Adrenal gland (tissue), 12 donors: ENCODE results near the gene MRPS2. TPM values are rescaled to one million over a fixed set of nuclear protein-coding genes. Genes with fewer than 3 reads are reported as not detected.

ENCODE experiments used
- DNase-seq, 7 donors: peaks; one replicate each; pipeline ENCODE4 v3.0.0-alpha.2; 2019 to 2020
- H3K27ac ChIP-seq, 5 donors: fragments of 200-600 bp; sonication (generic) in 4 of 5; 1 replicate in 3 of 5; 2 replicates in 2 of 5; pipeline versions ENCODE4 v1.5.1 to v1.8.0; 2016 to 2020; ENCODE audit warnings: mild to moderate bottlenecking in 1 of 5
- H3K27me3 ChIP-seq: fragments of 200-600 bp; 2 replicates; pipeline ENCODE4 v1.8.0; 2021
- H3K36me3 ChIP-seq, 2 donors: fragments of 200-600 bp; replicated peaks in 1 of 2; 1 replicate in 1 of 2; 2 replicates in 1 of 2; pipeline versions ENCODE4 v1.5.1 to v1.8.0; 2018 to 2022
- H3K4me1 ChIP-seq, 2 donors: fragments of 200-600 bp; replicated peaks in 1 of 2; 1 replicate in 1 of 2; 2 replicates in 1 of 2; pipeline versions ENCODE4 v1.5.1 to v1.8.0; 2018 to 2021
- H3K4me3 ChIP-seq, 4 donors: fragments of 200-600 bp; sonication (generic) in 3 of 4; one replicate each; pipeline ENCODE4 v1.5.1; 2016 to 2018
- H3K9me3 ChIP-seq, 3 donors: fragments of 200-600 bp; sonication (generic) in 1 of 3; replicated peaks in 1 of 3; 1 replicate in 2 of 3; 2 replicates in 1 of 3; pipeline versions ENCODE4 v1.5.1 to v1.8.0; 2016 to 2021
- CTCF ChIP-seq, 6 experiments: fragments of 450-650 bp in 4 of 6; fragments of 200-600 bp in 2 of 6; sonication (generic) in 1 of 6; IDR thresholded peaks; 1 replicate in 5 of 6; 2 replicates in 1 of 6; pipeline versions ENCODE4 v1.5.1 to v1.8.0; 2016 to 2021; ENCODE audit warnings: antibody characterized with exemption in 6 of 6, mild to moderate bottlenecking in 2 of 6, moderate library complexity in 1 of 6
- POLR2A ChIP-seq, 2 donors: fragments of 450-650 bp; IDR thresholded peaks; one replicate each; pipeline ENCODE4 v1.6.1; 2017; ENCODE audit warnings: antibody characterized with exemption in 2 of 2, mild to moderate bottlenecking in 2 of 2, moderate library complexity in 1 of 2
- WGBS, 4 donors: extraction: QIAGEN DNeasy Blood & Tissue Kit in 2 of 4; methylation state at CpG; one replicate each; pipeline versions ENCODE4 v1.1.5 to v1.1.7; 2013 to 2017; 5-methylcytosine and 5-hydroxymethylcytosine counted together
- intact Hi-C, 2 donors: fragments of 100-400 bp; cut with DNase I; formaldehyde crosslinking; loops; one replicate each; pipeline versions ENCODE4 v1.14.1 to v1.15.0; 2022 to 2023
- polyA plus RNA-seq, 3 donors: library from polyadenylated mRNA; stranded (reverse); fragments of 200-250 nt in 2 of 3; fragments of 350-450 nt in 1 of 3; fragmentation: Illumina TruSeq in 1 of 3; extraction: RNeasy Lipid Tissue Mini Kit (QIAGEN cat#74804) in 1 of 3; gene quantifications; one replicate each; pipeline ENCODE4 v1.2.3, GENCODE V29; 2013 to 2014
- total RNA-seq, 9 donors: library from RNA; depleted of rRNA in 4 of 9; stranded (reverse); fragments of >200 nt in 4 of 9; fragments of 120-200 nt in 1 of 9; fragmentation: NEBNext Ultra II Directional in 1 of 9; extraction: Animal tissue kit (Norgen Biotek cat#: 25700) in 1 of 9; gene quantifications; one replicate each; pipeline versions ENCODE4 v1.1.0 to v1.2.4, GENCODE V29; 2013 to 2023
- donor health status: healthy with polysubstance abuse.
- donor health status: Bipolar disorder and iron deficiency.
- donor health status: DM: yes; HTN: yes; CAD: no.
- donor health status: DM: no; HTN: no; CAD: no.
- donor health status: DM: no; HTN: no; CAD: no.
- donor health status: DM: yes; HTN: yes; CAD: no.

Gene MRPS2
- total and polyA plus RNA-seq, 12 donors = 31.8 to 84.1 (median 59.8) TPM

DNA sequence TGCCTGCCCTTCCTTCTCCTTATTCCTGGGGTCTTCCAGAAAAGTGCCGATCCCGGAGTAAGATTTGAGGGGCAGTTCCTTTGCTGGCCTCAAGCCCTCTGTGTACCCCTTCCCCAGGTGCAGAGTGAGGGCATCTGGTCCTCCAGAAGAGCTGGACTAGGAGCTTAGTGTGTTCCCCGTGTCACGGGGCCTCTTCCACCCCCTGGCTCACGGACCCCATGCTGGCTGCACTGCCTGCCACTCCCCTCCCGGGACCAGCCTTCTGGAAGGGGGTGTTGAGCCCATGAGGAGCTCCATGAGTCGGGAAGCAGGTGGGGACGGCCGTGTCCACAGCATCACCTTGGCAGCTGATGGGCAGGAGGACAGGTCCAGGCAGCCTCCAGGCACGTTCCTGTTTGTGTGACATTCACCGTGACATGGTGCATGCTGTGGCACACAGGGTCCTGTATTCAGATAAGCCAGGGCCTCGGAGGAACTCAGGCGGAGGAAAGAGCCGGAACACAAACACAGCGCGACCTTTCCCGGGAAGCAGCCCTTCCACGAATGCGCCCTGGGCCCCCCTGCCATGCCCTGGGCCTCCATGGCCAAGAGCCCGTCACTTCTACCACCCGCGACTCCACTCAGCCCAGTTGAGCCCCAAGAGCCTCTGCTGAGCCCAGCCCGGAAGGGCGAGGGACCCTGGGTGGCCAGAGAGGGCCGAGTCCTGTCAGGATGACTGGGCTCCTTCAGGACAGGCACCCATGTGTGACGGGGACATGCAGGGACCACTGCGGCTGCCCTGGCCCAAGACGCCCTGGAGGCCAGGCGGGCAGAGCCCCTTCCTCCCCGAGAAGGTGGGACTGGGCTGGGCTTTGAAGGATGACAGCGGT lies 14.8 kb downstream of the MRPS2 start:
- Histone ChIP-seq H3K36me3 (no peaks in the 10 kb centered on the region), H3K27ac (peak overlapping the region in 1 of 5 donors; percentile 3), H3K27me3 (no peaks in the 10 kb centered on the region), H3K4me3 (no peak overlapping the region), H3K9me3 (no peaks in the 10 kb centered on the region), H3K4me1 (no peaks in the 10 kb centered on the region)
- TF ChIP-seq CTCF (IDR thresholded peaks at IDR 0.05) (no peak), POLR2A (IDR thresholded peaks at IDR 0.05) (no peak)
- DNase-seq = peak in 4 of 7 donors; percentile 4 to 40 (median 12)
- 82 to 91% (median 87%) methylated on average over 10 to 31 of the region's 31 CpGs for WGBS, 4 donors
- intact Hi-C loops = no loop called here

DNA sequence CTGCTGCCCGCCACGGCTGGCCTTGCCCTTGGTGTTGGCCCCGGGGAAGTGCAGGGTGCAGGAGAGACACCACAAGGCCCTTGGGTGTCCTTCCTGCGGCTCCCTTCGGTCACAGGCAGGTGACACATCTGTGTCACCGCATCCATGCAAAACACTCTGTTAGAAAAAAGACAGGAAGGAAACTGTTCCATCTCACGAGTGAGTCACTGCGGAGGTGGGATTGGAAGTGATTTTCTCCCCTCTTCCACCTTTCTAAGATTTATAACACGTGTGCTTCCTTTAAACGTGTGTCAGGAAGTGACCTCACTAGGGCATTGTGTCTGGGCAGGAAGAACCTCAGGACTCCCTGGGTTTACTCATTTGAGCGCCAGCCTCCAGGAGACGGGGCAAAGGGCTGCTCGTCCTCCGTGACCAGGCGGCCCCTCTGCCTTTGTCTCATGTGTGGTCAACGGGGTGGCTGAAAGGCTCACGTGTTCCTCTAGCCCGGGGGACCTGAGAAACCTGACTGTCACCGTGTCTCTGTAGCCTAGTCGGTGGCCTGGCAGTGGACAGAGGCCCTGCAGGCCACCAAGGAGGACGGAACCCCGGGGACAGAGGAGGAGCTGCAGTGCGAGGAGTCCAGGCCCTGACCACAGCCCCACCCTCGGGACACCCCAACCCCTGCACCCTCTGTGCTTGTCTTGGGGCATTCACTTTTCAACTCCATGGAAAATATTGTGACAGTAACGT lies 15.8 kb downstream of the MRPS2 start:
- Histone ChIP-seq H3K27ac (peak overlapping the region in 1 of 5 donors; percentile 3), H3K4me3 (no peak overlapping the region), H3K4me1 (no peaks in the 10 kb centered on the region), H3K9me3 (no peaks in the 10 kb centered on the region), H3K27me3 (no peaks in the 10 kb centered on the region), H3K36me3 (no peaks in the 10 kb centered on the region)
- intact Hi-C loops = no loop called here
- TF ChIP-seq POLR2A (IDR thresholded peaks at IDR 0.05) (no peak), CTCF (IDR thresholded peaks at IDR 0.05) (no peak)
- peak in 3 of 7 donors; percentile 8 to 45 (median 9) for DNase-seq
- WGBS, 4 donors = 69 to 73% (median 72%) methylated on average over 16 to 25 of the region's 25 CpGs

DNA sequence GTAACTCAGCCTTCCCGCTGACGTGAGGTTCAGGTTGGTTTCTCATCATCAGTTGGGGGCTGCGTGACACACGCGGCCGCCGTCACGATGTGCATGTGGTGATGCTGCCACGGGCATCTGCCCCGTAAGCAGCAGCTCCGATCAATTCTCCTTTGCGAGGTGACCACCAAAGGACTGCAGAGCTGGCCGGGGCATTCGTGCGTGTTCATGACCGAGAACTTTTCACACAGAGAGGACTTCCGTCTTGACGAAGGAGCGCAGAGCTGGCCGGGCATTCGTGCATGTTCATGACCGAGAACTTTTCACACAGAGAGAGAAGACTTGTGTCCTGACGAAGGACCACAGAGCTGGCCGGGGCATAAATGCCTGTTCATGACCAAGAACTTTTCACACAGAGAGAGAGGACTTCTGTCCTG lies 16.9 kb downstream of the MRPS2 start:
- Histone ChIP-seq H3K9me3 (no peaks in the 10 kb centered on the region), H3K4me1 (no peaks in the 10 kb centered on the region), H3K4me3 (no peak overlapping the region), H3K27me3 (no peaks in the 10 kb centered on the region), H3K27ac (no peak overlapping the region), H3K36me3 (no peaks in the 10 kb centered on the region)
- DNase-seq = peak in 2 of 7 donors; percentile 4 to 21
- no peak for TF ChIP-seq POLR2A (IDR thresholded peaks at IDR 0.05)
- no peak for TF ChIP-seq CTCF (IDR thresholded peaks at IDR 0.05)
- WGBS, 4 donors = 87 to 93% (median 90%) methylated on average over 24 of the region's 24 CpGs
- intact Hi-C loops = no loop called here

DNA sequence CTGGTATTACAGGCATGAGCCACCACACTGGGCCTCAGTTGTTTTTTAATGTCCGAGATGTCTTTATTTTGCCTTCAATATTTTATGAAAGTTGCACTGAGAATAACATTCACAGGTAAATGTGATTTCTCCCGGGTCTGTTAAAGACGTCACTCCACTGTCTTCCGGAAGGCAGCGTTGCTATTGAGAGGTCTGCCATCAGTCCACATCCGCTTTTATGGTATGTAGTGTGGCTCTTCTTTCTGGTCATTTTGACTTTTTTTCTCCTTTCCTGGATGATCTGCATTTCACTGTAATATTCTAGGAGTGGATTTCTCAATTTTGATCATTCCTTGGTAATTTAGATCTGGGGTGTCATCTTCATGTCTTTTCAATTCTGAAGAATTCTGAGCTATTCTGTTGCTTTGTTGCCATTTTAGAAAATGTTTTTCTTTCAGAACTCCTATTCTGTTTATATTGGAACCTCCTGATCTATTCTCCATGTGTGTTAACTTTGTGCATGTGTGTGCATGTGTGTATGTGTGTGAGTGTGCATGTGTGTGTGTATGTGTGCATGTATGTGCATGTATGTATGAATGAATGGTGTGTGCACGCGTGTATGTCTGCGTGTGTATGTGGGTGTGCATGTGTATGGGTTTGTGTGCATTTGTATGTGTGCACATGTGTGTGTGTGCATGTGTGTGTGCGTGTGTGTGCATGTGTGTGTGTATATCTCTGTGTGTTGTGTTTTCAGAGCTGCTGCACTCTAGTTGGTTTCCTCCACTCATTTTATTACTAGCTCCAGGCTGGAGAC lies 18.9 kb downstream of the MRPS2 start:
- no peak overlapping the region for H3K4me3 ChIP-seq
- peak in 1 of 7 donors; percentile 15 for DNase-seq
- TF ChIP-seq POLR2A (IDR thresholded peaks at IDR 0.05) (no peak), CTCF (IDR thresholded peaks at IDR 0.05) (no peak)
- no peaks in the 10 kb centered on the region for H3K9me3 ChIP-seq
- H3K27ac ChIP-seq = no peak overlapping the region
- intact Hi-C loops = no loop called here
- H3K27me3 ChIP-seq = no peaks in the 10 kb centered on the region
- H3K36me3 ChIP-seq = no peaks in the 10 kb centered on the region
- 90 to 93% (median 93%) methylated on average over 10 of the region's 10 CpGs for WGBS, 4 donors
- no peaks in the 10 kb centered on the region for H3K4me1 ChIP-seq
